HEK293 (cell line): Measurements from ENCODE around the gene RNF123.

Experiments
- ELK4 ChIP-seq: IDR thresholded peaks from 2 replicates; pipeline ENCODE4 v1.6.1; 2011; ENCODE audit warnings: mild to moderate bottlenecking, low read depth, low read length, borderline replicate concordance
- KLF16 ChIP-seq: fragments of 450-650 bp; formaldehyde crosslinking; IDR thresholded peaks from 2 replicates; pipeline ENCODE4 v1.5.1; 2017; ENCODE audit warnings: missing biosample characterization, missing genetic modification characterization
- KLF8 ChIP-seq: fragments of 450-650 bp; formaldehyde crosslinking; IDR thresholded peaks from 2 replicates; pipeline ENCODE4 v1.5.1; 2016; ENCODE audit warnings: missing biosample characterization, missing genetic modification characterization
- KLF9 ChIP-seq: fragments of 450-650 bp; formaldehyde crosslinking; IDR thresholded peaks from 2 replicates; pipeline ENCODE4 v1.5.1; 2016; ENCODE audit warnings: missing biosample characterization, missing genetic modification characterization, low read depth
- REPIN1 ChIP-seq: fragments of 450-650 bp; formaldehyde crosslinking; IDR thresholded peaks from 2 replicates; pipeline ENCODE4 v1.5.1; 2017; ENCODE audit warnings: missing biosample characterization, missing genetic modification characterization, low read depth
- ZBTB21 ChIP-seq: fragments of 450-650 bp; formaldehyde crosslinking; IDR thresholded peaks from 2 replicates; pipeline ENCODE4 v1.5.1; 2017; ENCODE audit warnings: missing biosample characterization, missing genetic modification characterization
- ZBTB6 ChIP-seq: fragments of 450-650 bp; formaldehyde crosslinking; IDR thresholded peaks from 2 replicates; pipeline ENCODE4 v1.5.1; 2017; ENCODE audit warnings: missing biosample characterization, missing genetic modification characterization
- ZFP37 ChIP-seq: fragments of 450-650 bp; formaldehyde crosslinking; IDR thresholded peaks from 2 replicates; pipeline ENCODE4 v1.5.1; 2016; ENCODE audit warnings: missing biosample characterization, missing genetic modification characterization
- ZIC2 ChIP-seq: fragments of 450-650 bp; formaldehyde crosslinking; IDR thresholded peaks from 2 replicates; pipeline ENCODE4 v1.5.1; 2016; ENCODE audit warnings: missing biosample characterization, missing genetic modification characterization
- ZNF132 ChIP-seq: fragments of 450-650 bp; formaldehyde crosslinking; IDR thresholded peaks from 2 replicates; pipeline ENCODE4 v1.5.1; 2017; ENCODE audit warnings: missing biosample characterization, missing genetic modification characterization, borderline replicate concordance
- ZNF169 ChIP-seq: fragments of 450-650 bp; formaldehyde crosslinking; IDR thresholded peaks from 2 replicates; pipeline ENCODE4 v1.5.1; 2016; ENCODE audit warnings: missing biosample characterization, missing genetic modification characterization
- ZNF211 ChIP-seq: fragments of 450-650 bp; formaldehyde crosslinking; IDR thresholded peaks from 2 replicates; pipeline ENCODE4 v1.5.1; 2016; ENCODE audit warnings: low read depth, missing biosample characterization, missing genetic modification characterization
- ZNF24 ChIP-seq: fragments of 450-650 bp; formaldehyde crosslinking; IDR thresholded peaks from 2 replicates; pipeline ENCODE4 v1.5.1; 2016; ENCODE audit warnings: missing biosample characterization, missing genetic modification characterization
- ZNF311 ChIP-seq: fragments of 450-650 bp; formaldehyde crosslinking; IDR thresholded peaks from 2 replicates; pipeline ENCODE4 v1.5.1; 2017; ENCODE audit warnings: missing biosample characterization, missing genetic modification characterization, borderline replicate concordance
- ZNF335 ChIP-seq: fragments of 450-650 bp; formaldehyde crosslinking; conservative IDR thresholded peaks from 2 replicates; pipeline ENCODE4 v1.5.1; 2016; ENCODE audit warnings: missing biosample characterization, missing genetic modification characterization
- ZNF341 ChIP-seq: fragments of 450-650 bp; formaldehyde crosslinking; IDR thresholded peaks from 2 replicates; pipeline ENCODE4; 2016; ENCODE audit warnings: low read depth, missing biosample characterization, missing genetic modification characterization
- ZNF354C ChIP-seq: fragments of 450-650 bp; formaldehyde crosslinking; IDR thresholded peaks from 2 replicates; pipeline ENCODE4 v1.5.1; 2016; ENCODE audit warnings: missing biosample characterization, missing genetic modification characterization, low read depth, borderline replicate concordance
- ZNF37A ChIP-seq: fragments of 450-650 bp; IDR thresholded peaks from 2 replicates; pipeline ENCODE4 v1.5.1; 2018; ENCODE audit warnings: missing biosample characterization, missing genetic modification characterization
- ZNF416 ChIP-seq: fragments of 450-650 bp; formaldehyde crosslinking; IDR thresholded peaks from 2 replicates; pipeline ENCODE4 v1.5.1; 2016; ENCODE audit warnings: missing biosample characterization, missing genetic modification characterization
- ZNF548 ChIP-seq: fragments of 450-650 bp; formaldehyde crosslinking; IDR thresholded peaks from 2 replicates; pipeline ENCODE4 v1.5.1; 2016; ENCODE audit warnings: missing biosample characterization, missing genetic modification characterization
- ZNF585B ChIP-seq: fragments of 450-650 bp; formaldehyde crosslinking; IDR thresholded peaks from 2 replicates; pipeline ENCODE4 v1.5.1; 2016; ENCODE audit warnings: missing biosample characterization, missing genetic modification characterization
- ZNF645 ChIP-seq: fragments of 450-650 bp; formaldehyde crosslinking; IDR thresholded peaks from 2 replicates; pipeline ENCODE4; 2016; ENCODE audit warnings: missing biosample characterization, missing genetic modification characterization
- ZNF654 ChIP-seq: fragments of 450-650 bp; formaldehyde crosslinking; IDR thresholded peaks from 2 replicates; pipeline ENCODE4 v1.5.1; 2016; ENCODE audit warnings: low read depth, missing biosample characterization, missing genetic modification characterization
- ZNF660 ChIP-seq: fragments of 450-650 bp; IDR thresholded peaks from 2 replicates; pipeline ENCODE4 v1.5.1; 2018; ENCODE audit warnings: missing biosample characterization, mild to moderate bottlenecking, missing genetic modification characterization
- ZNF747 ChIP-seq: fragments of 450-650 bp; formaldehyde crosslinking; IDR thresholded peaks from 2 replicates; pipeline ENCODE4 v1.5.1; 2016; ENCODE audit warnings: missing biosample characterization, missing genetic modification characterization
- ZNF768 ChIP-seq: fragments of 450-650 bp; formaldehyde crosslinking; IDR thresholded peaks from 2 replicates; pipeline ENCODE4 v1.5.1; 2018; ENCODE audit warnings: missing biosample characterization, mild to moderate bottlenecking, missing genetic modification characterization
- TF ChIP-seq, protein P1 (sequence below): fragments of 450-650 bp; formaldehyde crosslinking; IDR thresholded peaks from 2 replicates; pipeline ENCODE4 v1.5.1; 2016; ENCODE audit warnings: missing biosample characterization, missing genetic modification characterization
- TF ChIP-seq, protein P2 (sequence below): fragments of 450-650 bp; formaldehyde crosslinking; IDR thresholded peaks from 2 replicates; pipeline ENCODE4 v1.5.1; 2016; ENCODE audit warnings: missing biosample characterization, missing genetic modification characterization
- TF ChIP-seq, protein P3 (sequence below): fragments of 450-650 bp; formaldehyde crosslinking; IDR thresholded peaks from 2 replicates; pipeline ENCODE4 v1.5.1; 2016; ENCODE audit warnings: missing biosample characterization, missing genetic modification characterization

The RNF123 gene

DNA sequence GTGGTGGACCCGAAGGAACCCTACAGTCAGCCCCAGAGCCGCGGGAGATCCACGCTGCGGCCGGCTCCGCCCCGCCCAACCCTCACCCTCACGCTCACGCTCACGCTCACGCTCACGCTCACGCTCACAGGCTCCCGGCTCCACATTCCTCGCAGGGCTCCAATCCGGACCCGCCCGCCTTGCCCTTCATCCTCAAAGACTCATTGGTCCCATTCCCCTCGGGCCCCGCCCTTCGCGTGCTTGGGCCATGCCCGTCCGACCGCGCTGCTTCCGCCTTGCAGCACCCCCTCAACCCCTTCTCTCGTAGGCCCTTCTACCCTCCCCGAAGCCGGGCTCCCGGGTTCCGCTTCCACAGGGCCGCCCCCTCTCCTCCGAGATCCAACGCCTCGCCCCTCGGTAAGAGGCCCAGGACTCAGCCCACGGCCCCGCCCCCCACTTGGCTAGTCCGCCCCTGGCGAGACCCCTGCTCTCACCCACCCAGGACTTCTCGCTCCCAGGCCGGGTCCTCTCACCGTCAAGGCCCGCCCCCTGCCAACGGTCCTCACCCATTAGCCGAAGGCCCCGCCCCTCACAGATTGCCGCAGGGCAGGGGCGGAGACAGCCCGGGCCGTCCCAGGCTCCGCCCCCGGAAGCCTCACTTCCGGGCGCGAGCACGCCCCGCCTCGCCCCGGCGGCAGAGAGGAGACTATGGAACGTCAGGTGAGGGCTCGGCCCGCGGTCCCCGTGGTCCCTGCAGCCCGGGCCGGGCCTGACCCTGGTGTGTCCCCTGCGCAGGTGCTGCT is 15.5 kb upstream of the RNF123 start, which contains the start of gene APEH (continued):
- TF ChIP-seq, protein P1, sequence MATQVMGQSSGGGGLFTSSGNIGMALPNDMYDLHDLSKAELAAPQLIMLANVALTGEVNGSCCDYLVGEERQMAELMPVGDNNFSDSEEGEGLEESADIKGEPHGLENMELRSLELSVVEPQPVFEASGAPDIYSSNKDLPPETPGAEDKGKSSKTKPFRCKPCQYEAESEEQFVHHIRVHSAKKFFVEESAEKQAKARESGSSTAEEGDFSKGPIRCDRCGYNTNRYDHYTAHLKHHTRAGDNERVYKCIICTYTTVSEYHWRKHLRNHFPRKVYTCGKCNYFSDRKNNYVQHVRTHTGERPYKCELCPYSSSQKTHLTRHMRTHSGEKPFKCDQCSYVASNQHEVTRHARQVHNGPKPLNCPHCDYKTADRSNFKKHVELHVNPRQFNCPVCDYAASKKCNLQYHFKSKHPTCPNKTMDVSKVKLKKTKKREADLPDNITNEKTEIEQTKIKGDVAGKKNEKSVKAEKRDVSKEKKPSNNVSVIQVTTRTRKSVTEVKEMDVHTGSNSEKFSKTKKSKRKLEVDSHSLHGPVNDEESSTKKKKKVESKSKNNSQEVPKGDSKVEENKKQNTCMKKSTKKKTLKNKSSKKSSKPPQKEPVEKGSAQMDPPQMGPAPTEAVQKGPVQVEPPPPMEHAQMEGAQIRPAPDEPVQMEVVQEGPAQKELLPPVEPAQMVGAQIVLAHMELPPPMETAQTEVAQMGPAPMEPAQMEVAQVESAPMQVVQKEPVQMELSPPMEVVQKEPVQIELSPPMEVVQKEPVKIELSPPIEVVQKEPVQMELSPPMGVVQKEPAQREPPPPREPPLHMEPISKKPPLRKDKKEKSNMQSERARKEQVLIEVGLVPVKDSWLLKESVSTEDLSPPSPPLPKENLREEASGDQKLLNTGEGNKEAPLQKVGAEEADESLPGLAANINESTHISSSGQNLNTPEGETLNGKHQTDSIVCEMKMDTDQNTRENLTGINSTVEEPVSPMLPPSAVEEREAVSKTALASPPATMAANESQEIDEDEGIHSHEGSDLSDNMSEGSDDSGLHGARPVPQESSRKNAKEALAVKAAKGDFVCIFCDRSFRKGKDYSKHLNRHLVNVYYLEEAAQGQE (tag by site-specific recombination): no peak
- TF ChIP-seq ZNF211: no peak
- no peak for TF ChIP-seq ZNF654 (tag by site-specific recombination)
- peak; percentile 69 for TF ChIP-seq ZNF341 (tag by site-specific recombination)
- no peak for TF ChIP-seq ZNF416
- peak; percentile 92 for TF ChIP-seq KLF9 (tag by site-specific recombination)
- no peak for TF ChIP-seq ZNF169
- peak; percentile 86 for TF ChIP-seq ZNF335 (tag by site-specific recombination)
- no peak for TF ChIP-seq ZFP37 (tag by site-specific recombination)
- TF ChIP-seq ZNF311 (tag by site-specific recombination): no peak
- no peak for TF ChIP-seq ZNF37A (tag by site-specific recombination)
- no peak for TF ChIP-seq ZNF645 (tag by site-specific recombination)
- TF ChIP-seq ZNF132 (tag by site-specific recombination): no peak
- TF ChIP-seq ZNF768 (tag by site-specific recombination): no peak
- TF ChIP-seq, protein P2, sequence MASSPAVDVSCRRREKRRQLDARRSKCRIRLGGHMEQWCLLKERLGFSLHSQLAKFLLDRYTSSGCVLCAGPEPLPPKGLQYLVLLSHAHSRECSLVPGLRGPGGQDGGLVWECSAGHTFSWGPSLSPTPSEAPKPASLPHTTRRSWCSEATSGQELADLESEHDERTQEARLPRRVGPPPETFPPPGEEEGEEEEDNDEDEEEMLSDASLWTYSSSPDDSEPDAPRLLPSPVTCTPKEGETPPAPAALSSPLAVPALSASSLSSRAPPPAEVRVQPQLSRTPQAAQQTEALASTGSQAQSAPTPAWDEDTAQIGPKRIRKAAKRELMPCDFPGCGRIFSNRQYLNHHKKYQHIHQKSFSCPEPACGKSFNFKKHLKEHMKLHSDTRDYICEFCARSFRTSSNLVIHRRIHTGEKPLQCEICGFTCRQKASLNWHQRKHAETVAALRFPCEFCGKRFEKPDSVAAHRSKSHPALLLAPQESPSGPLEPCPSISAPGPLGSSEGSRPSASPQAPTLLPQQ (tag by site-specific recombination): peak; percentile 50
- no peak for TF ChIP-seq ZNF548 (tag by site-specific recombination)
- TF ChIP-seq ZIC2 (tag by site-specific recombination): peak; percentile 30; the same call in 1 of the 2 replicates
- no peak; the same call in 1 of the 2 replicates for TF ChIP-seq ZBTB6
- TF ChIP-seq REPIN1: no peak
- peak; percentile 87 for TF ChIP-seq KLF16 (tag by site-specific recombination)
- TF ChIP-seq ZNF660: no peak
- no peak for TF ChIP-seq ZNF585B
- TF ChIP-seq, protein P3, sequence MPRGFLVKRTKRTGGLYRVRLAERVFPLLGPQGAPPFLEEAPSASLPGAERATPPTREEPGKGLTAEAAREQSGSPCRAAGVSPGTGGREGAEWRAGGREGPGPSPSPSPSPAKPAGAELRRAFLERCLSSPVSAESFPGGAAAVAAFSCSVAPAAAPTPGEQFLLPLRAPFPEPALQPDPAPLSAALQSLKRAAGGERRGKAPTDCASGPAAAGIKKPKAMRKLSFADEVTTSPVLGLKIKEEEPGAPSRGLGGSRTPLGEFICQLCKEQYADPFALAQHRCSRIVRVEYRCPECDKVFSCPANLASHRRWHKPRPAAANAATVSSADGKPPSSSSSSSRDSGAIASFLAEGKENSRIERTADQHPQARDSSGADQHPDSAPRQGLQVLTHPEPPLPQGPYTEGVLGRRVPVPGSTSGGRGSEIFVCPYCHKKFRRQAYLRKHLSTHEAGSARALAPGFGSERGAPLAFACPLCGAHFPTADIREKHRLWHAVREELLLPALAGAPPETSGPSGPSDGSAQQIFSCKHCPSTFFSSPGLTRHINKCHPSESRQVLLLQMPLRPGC (tag by site-specific recombination): peak; percentile 57
- TF ChIP-seq ELK4: peak; percentile 81; the same call in 1 of the 2 replicates
- no peak for TF ChIP-seq ZBTB21
- peak; percentile 83; the same call in 1 of the 2 replicates for TF ChIP-seq KLF8 (tag by site-specific recombination)
- TF ChIP-seq ZNF354C: no peak
- TF ChIP-seq ZNF747 (tag by site-specific recombination): no peak
- TF ChIP-seq ZNF24 (tag by site-specific recombination): no peak
